Measurements from ENCODE around the gene SIAH3. TPM values are rescaled to one million over a fixed set of nuclear protein-coding genes. Genes with fewer than 3 reads are reported as not detected.
A peak's percentile ranks its signal among the peaks of the same experiment; 100 is the strongest.

The SIAH3 gene
- total RNA-seq, 3 donors from 2014 or later (not counting 1 experiment from before 2014, with no cell fraction given): not detected

DNA sequence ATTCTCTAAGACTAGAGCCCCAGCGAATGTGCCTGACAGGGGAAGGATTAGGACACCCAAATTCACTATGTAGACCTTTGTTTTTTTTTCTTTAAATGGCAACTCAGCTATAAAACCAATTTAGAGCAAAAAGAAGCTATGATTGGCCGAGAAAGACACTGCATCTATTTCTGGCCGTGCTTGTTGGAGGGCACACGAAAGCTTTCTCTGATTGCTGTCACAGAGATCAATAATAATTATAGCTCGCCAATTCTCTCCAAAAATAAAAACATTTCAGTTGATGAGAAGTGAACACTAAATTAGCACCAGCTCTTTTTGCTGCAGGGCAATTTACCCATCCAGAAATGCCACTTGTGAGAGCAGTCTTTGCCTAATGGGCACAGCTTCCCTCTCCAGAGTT lies 118.2 kb downstream of the SIAH3 start:
- TF ChIP-seq, protein P1, sequence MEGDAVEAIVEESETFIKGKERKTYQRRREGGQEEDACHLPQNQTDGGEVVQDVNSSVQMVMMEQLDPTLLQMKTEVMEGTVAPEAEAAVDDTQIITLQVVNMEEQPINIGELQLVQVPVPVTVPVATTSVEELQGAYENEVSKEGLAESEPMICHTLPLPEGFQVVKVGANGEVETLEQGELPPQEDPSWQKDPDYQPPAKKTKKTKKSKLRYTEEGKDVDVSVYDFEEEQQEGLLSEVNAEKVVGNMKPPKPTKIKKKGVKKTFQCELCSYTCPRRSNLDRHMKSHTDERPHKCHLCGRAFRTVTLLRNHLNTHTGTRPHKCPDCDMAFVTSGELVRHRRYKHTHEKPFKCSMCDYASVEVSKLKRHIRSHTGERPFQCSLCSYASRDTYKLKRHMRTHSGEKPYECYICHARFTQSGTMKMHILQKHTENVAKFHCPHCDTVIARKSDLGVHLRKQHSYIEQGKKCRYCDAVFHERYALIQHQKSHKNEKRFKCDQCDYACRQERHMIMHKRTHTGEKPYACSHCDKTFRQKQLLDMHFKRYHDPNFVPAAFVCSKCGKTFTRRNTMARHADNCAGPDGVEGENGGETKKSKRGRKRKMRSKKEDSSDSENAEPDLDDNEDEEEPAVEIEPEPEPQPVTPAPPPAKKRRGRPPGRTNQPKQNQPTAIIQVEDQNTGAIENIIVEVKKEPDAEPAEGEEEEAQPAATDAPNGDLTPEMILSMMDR (IDR thresholded peaks at IDR 0.05): no peak
- H3K4me1 ChIP-seq (ENCODE audit: control insufficient read depth, insufficient read depth, low read length): no peaks in the 10 kb centered on the region
- Mint-ChIP-seq H3K36me3 (no peaks in the 10 kb centered on the region), H3K27ac (no peak overlapping the region), H3K4me3 (no peak overlapping the region), H3K27me3 (ENCODE audit: low read depth in 2 of 2) (peaks cover 0 to 21% of the 10 kb centered on the region in 2 donors), H3K9me3 (no peaks in the 10 kb centered on the region), H3K4me1 (no peaks in the 10 kb centered on the region)
- no peaks in the 10 kb centered on the region for H3K9me3 ChIP-seq (ENCODE audit: control insufficient read depth, insufficient read depth, low read length)
- no peaks in the 10 kb centered on the region for H3K27me3 ChIP-seq (ENCODE audit: control insufficient read depth, insufficient read depth, low read length)
- no peak overlapping the region for H3K4me3 ChIP-seq (ENCODE audit: low read length)
- H3K36me3 ChIP-seq (ENCODE audit: control insufficient read depth, insufficient read depth, low read length): no peaks in the 10 kb centered on the region
- H3K27ac ChIP-seq (ENCODE audit: low read length): no peak overlapping the region
- 91% methylated on average over 5 of the region's 5 CpGs for WGBS (ENCODE audit: insufficient coverage)
- ATAC-seq (no peak), DNase-seq (no peak)
- intact Hi-C loops (cut with micrococcal nuclease): no loop called here

DNA sequence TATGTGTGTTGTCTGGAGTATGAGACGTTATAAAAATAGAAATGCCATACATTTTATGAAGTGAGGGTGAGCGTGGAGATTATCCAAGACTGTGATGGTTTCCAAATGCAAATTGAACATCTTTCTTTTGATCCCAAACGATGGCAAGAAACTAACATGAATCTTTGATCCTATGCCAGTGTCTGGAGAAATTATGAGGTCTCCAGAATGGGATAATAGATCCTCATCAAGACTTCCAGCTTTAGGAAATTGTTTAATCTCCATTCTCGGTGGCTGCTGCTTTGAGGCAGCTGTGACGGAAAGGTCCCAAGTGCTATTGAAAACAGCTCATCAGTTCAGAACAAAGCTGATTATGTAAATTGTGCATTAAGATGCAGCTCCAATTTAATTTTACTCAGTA lies 118.6 kb downstream of the SIAH3 start:
- DNase-seq: no peak
- Histone ChIP-seq H3K27me3 (ENCODE audit: control insufficient read depth, insufficient read depth, low read length) (no peaks in the 10 kb centered on the region), H3K9me3 (ENCODE audit: control insufficient read depth, insufficient read depth, low read length) (no peaks in the 10 kb centered on the region), H3K36me3 (ENCODE audit: control insufficient read depth, insufficient read depth, low read length) (no peaks in the 10 kb centered on the region), H3K4me1 (ENCODE audit: control insufficient read depth, insufficient read depth, low read length) (no peaks in the 10 kb centered on the region), H3K4me3 (ENCODE audit: low read length) (no peak overlapping the region), H3K27ac (ENCODE audit: low read length) (no peak overlapping the region)
- H3K27me3 Mint-ChIP-seq (ENCODE audit: low read depth in 2 of 2): peaks cover under 1 to 23% of the 10 kb centered on the region in 2 donors
- 67% methylated on average over 5 of the region's 5 CpGs for WGBS (ENCODE audit: insufficient coverage)
- no peaks in the 10 kb centered on the region for H3K9me3 Mint-ChIP-seq
- H3K36me3 Mint-ChIP-seq: no peaks in the 10 kb centered on the region
- intact Hi-C loops (cut with micrococcal nuclease): no loop called here
- no peak for ATAC-seq
- no peaks in the 10 kb centered on the region for H3K4me1 Mint-ChIP-seq
- H3K4me3 Mint-ChIP-seq: no peak overlapping the region
- no peak overlapping the region for H3K27ac Mint-ChIP-seq
- TF ChIP-seq, protein P1 (IDR thresholded peaks at IDR 0.05): no peak

DNA sequence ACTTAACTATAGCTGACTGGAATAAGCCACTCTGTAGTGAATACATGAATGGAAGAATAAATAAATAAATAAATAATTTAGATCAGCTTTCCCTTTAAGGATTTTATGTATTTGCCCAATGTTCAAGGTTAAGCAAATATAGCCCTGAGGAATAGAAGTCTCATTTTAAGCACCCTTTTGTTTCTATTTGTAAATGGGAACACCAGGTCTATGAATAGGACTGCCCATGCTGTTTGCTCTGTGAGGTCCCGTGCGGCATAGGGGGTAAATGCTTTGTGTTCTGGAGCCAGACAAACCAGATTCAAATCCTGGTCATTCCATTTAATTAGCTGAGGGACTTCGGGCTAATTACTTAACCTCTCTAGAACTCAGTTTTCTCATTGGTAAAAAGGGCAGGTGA lies 120.1 kb downstream of the SIAH3 start:
- TF ChIP-seq, protein P1 (IDR thresholded peaks at IDR 0.05): no peak
- no peak for DNase-seq
- H3K4me1 ChIP-seq (ENCODE audit: control insufficient read depth, insufficient read depth, low read length): no peaks in the 10 kb centered on the region
- no peaks in the 10 kb centered on the region for H3K36me3 ChIP-seq (ENCODE audit: control insufficient read depth, insufficient read depth, low read length)
- H3K9me3 Mint-ChIP-seq: no peaks in the 10 kb centered on the region
- no peaks in the 10 kb centered on the region for H3K27me3 ChIP-seq (ENCODE audit: control insufficient read depth, insufficient read depth, low read length)
- no peak for ATAC-seq
- no peaks in the 10 kb centered on the region for H3K36me3 Mint-ChIP-seq
- intact Hi-C loops (cut with micrococcal nuclease): no loop called here
- H3K4me1 Mint-ChIP-seq: no peaks in the 10 kb centered on the region
- no peak overlapping the region for H3K27ac ChIP-seq (ENCODE audit: low read length)
- no peak overlapping the region for H3K4me3 Mint-ChIP-seq
- H3K27me3 Mint-ChIP-seq (ENCODE audit: low read depth in 2 of 2): peaks cover 3 to 28% of the 10 kb centered on the region in 2 donors
- 91% methylated on average over 2 of the region's 3 CpGs for WGBS (ENCODE audit: insufficient coverage)
- H3K9me3 ChIP-seq (ENCODE audit: control insufficient read depth, insufficient read depth, low read length): no peaks in the 10 kb centered on the region
- H3K4me3 ChIP-seq (ENCODE audit: low read length): no peak overlapping the region
- H3K27ac Mint-ChIP-seq: no peak overlapping the region

GRCh38 chr13:45728759-45729158 lies 122.8 kb downstream of the SIAH3 start:
- H3K27ac ChIP-seq (ENCODE audit: low read length): no peak overlapping the region
- H3K27me3 Mint-ChIP-seq (ENCODE audit: low read depth in 2 of 2): peaks cover 3 to 31% of the 10 kb centered on the region in 2 donors
- TF ChIP-seq, protein P1 (IDR thresholded peaks at IDR 0.05): no peak
- ATAC-seq: no peak
- H3K4me1 ChIP-seq (ENCODE audit: control insufficient read depth, insufficient read depth, low read length): no peaks in the 10 kb centered on the region
- 68% methylated on average over 6 of the region's 6 CpGs for WGBS (ENCODE audit: insufficient coverage)
- no peaks in the 10 kb centered on the region for H3K27me3 ChIP-seq (ENCODE audit: control insufficient read depth, insufficient read depth, low read length)
- H3K36me3 Mint-ChIP-seq: no peaks in the 10 kb centered on the region
- no peaks in the 10 kb centered on the region for H3K4me1 Mint-ChIP-seq
- no peaks in the 10 kb centered on the region for H3K9me3 Mint-ChIP-seq
- no peak overlapping the region for H3K4me3 ChIP-seq (ENCODE audit: low read length)
- no peaks in the 10 kb centered on the region for H3K9me3 ChIP-seq (ENCODE audit: control insufficient read depth, insufficient read depth, low read length)
- H3K4me3 Mint-ChIP-seq: no peak overlapping the region
- H3K36me3 ChIP-seq (ENCODE audit: control insufficient read depth, insufficient read depth, low read length): no peaks in the 10 kb centered on the region
- DNase-seq: peak in 1 of 2 donors; percentile 4
- no peak overlapping the region for H3K27ac Mint-ChIP-seq
- intact Hi-C loops (cut with micrococcal nuclease): no loop called here

Measured in natural killer cell (primary cell).